IMR-90 (cell line): ENCODE measurements around the gene PPP1R2. TPM values are rescaled to one million over a fixed set of nuclear protein-coding genes. Genes with fewer than 3 reads are reported as not detected.

Source experiments
- ATAC-seq: fragments of 200-7000 bp; cut with Tn5 transposase; 2 replicates; pipeline ENCODE4 v1.9.1; 2020; ENCODE audit warnings: low read depth, mild to moderate bottlenecking, moderate library complexity
- BruUV-seq: library from RNA; stranded (reverse); fragments of 400-500 nt; replicated peaks from 2 replicates; lab custom pipeline; 2021; lab: Mats Ljungman, UMichigan
- CTCF ChIA-PET: fragments of 300-600 bp; formaldehyde crosslinking; extraction: SDS; loops from one replicate; lab custom pipeline; 2021; ENCODE audit warnings: antibody characterized with exemption; lab: Yijun Ruan, JAX
- POLR2A ChIA-PET: fragments of 300-600 bp; sonication (Branson Sonifier 250); formaldehyde crosslinking; loops from one replicate; lab custom pipeline; 2022; ENCODE audit warnings: antibody characterized with exemption; ENCODE audit not compliant: unreplicated experiment; lab: Charles Lee
- DNase-seq: peaks from one replicate; pipeline ENCODE4 v3.0.0; 2013
- H2AFZ ChIP-seq: replicated peaks from 2 replicates; pipeline ENCODE3; 2013; ENCODE audit warnings: low read length, mild to moderate bottlenecking; ENCODE audit not compliant: poor library complexity
- H2AK5ac ChIP-seq: 2 replicates; pipeline ENCODE4 v1.6.1; 2013; ENCODE audit warnings: low read depth, low read length, inconsistent platforms
- H2AK9ac ChIP-seq: replicated peaks from 2 replicates; pipeline ENCODE3; 2013; ENCODE audit warnings: mild to moderate bottlenecking, low read depth, low read length, moderate library complexity; ENCODE audit not compliant: poor library complexity
- H2BK120ac ChIP-seq: 2 replicates; pipeline ENCODE4 v1.6.1; 2013; ENCODE audit warnings: low read depth, low read length, inconsistent platforms
- H2BK15ac ChIP-seq: 3 replicates; pipeline ENCODE4 v1.6.1; 2013; ENCODE audit warnings: low read depth, low read length, inconsistent platforms
- H2BK20ac ChIP-seq: 2 replicates; pipeline ENCODE4 v1.6.1; 2013; ENCODE audit warnings: low read depth, mild to moderate bottlenecking, inconsistent platforms, low read length, moderate library complexity
- H2BK5ac ChIP-seq: 2 replicates; pipeline ENCODE4 v1.6.1; 2013; ENCODE audit warnings: mild to moderate bottlenecking, low read depth, low read length, inconsistent platforms; ENCODE audit not compliant: poor library complexity, severe bottlenecking
- H3K14ac ChIP-seq: replicated peaks from 2 replicates; pipeline ENCODE4 v1.6.1; 2013; ENCODE audit warnings: low read depth, low read length, inconsistent platforms
- H3K18ac ChIP-seq: 2 replicates; pipeline ENCODE4 v1.6.1; 2013; ENCODE audit warnings: low read depth, low read length, control low read depth
- H3K23ac ChIP-seq: 2 replicates; pipeline ENCODE4 v1.6.1; 2013; ENCODE audit warnings: low read depth, low read length, inconsistent platforms
- H3K27ac ChIP-seq: 2 replicates; pipeline ENCODE4 v1.5.1; 2013; ENCODE audit warnings: mild to moderate bottlenecking, control low read depth, low read length; ENCODE audit not compliant: insufficient read depth
- H3K27me3 ChIP-seq: 2 replicates; pipeline ENCODE4 v1.6.1; 2013; ENCODE audit warnings: low read length; ENCODE audit not compliant: control insufficient read depth, insufficient read depth
- H3K36me3 ChIP-seq: 2 replicates; pipeline ENCODE4 v1.6.1; 2013; ENCODE audit warnings: low read length, mixed read lengths; ENCODE audit not compliant: control insufficient read depth, insufficient read depth
- H3K4ac ChIP-seq: 2 replicates; pipeline ENCODE4 v1.6.1; 2013; ENCODE audit warnings: low read depth, low read length, inconsistent platforms
- H3K4me1 ChIP-seq: 2 replicates; pipeline ENCODE4 v1.6.1; 2013; ENCODE audit warnings: low read length, mixed read lengths; ENCODE audit not compliant: control insufficient read depth, insufficient read depth
- H3K4me2 ChIP-seq: 2 replicates; pipeline ENCODE4 v1.6.1; 2013; ENCODE audit warnings: low read depth, mild to moderate bottlenecking, control low read depth, low read length, moderate library complexity
- H3K4me3 ChIP-seq: 2 replicates; pipeline ENCODE4 v1.5.1; 2013; ENCODE audit warnings: low read depth, mild to moderate bottlenecking, control low read depth, low read length, moderate library complexity; ENCODE audit not compliant: insufficient read depth
- H3K56ac ChIP-seq: 2 replicates; pipeline ENCODE4 v1.6.1; 2013; ENCODE audit warnings: low read length, inconsistent platforms; ENCODE audit not compliant: insufficient read depth; ENCODE audit errors: extremely low read depth
- H3K79me1 ChIP-seq, 2 experiments: 2 replicates each; pipeline ENCODE4 v1.6.1; 2013; ENCODE audit warnings: low read length in 2 of 2, inconsistent platforms in 1 of 2, low read depth in 1 of 2
- H3K9ac ChIP-seq: 2 replicates; pipeline ENCODE4 v1.6.1; 2013; ENCODE audit warnings: low read depth, low read length, control low read depth
- H3K9me1 ChIP-seq: 2 replicates; pipeline ENCODE4 v1.6.1; 2013; ENCODE audit warnings: low read length, inconsistent platforms; ENCODE audit not compliant: insufficient read depth
- H3K9me3 ChIP-seq: 2 replicates; pipeline ENCODE4 v1.6.1; 2013; ENCODE audit warnings: low read length; ENCODE audit not compliant: control insufficient read depth, insufficient read depth
- H4K20me1 ChIP-seq: 2 replicates; pipeline ENCODE4 v1.6.1; 2013; ENCODE audit warnings: low read length, inconsistent platforms; ENCODE audit not compliant: insufficient read depth
- H4K5ac ChIP-seq: 2 replicates; pipeline ENCODE4 v1.6.1; 2013; ENCODE audit warnings: mild to moderate bottlenecking, low read depth, low read length, control low read depth
- H4K8ac ChIP-seq, 2 experiments: 2 replicates each; pipeline ENCODE4 v1.6.1; 2013; ENCODE audit warnings: low read depth in 2 of 2, low read length in 2 of 2, control low read depth in 1 of 2, inconsistent platforms in 1 of 2
- H4K91ac ChIP-seq: 2 replicates; pipeline ENCODE4 v1.6.1; 2013; ENCODE audit warnings: low read depth, low read length, inconsistent platforms; ENCODE audit not compliant: insufficient read depth
- BHLHE40 ChIP-seq: fragments of 150-350 bp; IDR thresholded peaks from 2 replicates; pipeline ENCODE4 v1.6.1; 2016; ENCODE audit warnings: mild to moderate bottlenecking, low read depth, low read length
- CEBPB ChIP-seq: IDR thresholded peaks from 2 replicates; pipeline ENCODE4 v1.6.1; 2012; ENCODE audit warnings: low read depth, low read length, improper control_type of control experiment
- CHD1 ChIP-seq: IDR thresholded peaks from 2 replicates; pipeline ENCODE4 v1.6.1; 2012; ENCODE audit warnings: low read depth, low read length, improper control_type of control experiment
- MAFK ChIP-seq: IDR thresholded peaks from 2 replicates; pipeline ENCODE4 v1.6.1; 2012; ENCODE audit warnings: low read depth, low read length, improper control_type of control experiment
- MXI1 ChIP-seq: IDR thresholded peaks from 2 replicates; pipeline ENCODE4 v1.6.1; 2012; ENCODE audit warnings: low read depth, mild to moderate bottlenecking, low read length, moderate library complexity, borderline replicate concordance
- POLR2A ChIP-seq: IDR thresholded peaks from 2 replicates; pipeline ENCODE4 v1.6.1; 2012; ENCODE audit warnings: mild to moderate bottlenecking, low read depth, low read length
- RAD21 ChIP-seq: IDR thresholded peaks from 2 replicates; pipeline ENCODE4 v1.6.1; 2012; ENCODE audit warnings: low read length, improper control_type of control experiment
- SMC3 ChIP-seq: fragments of 150-350 bp; IDR thresholded peaks from 2 replicates; pipeline ENCODE4 v1.6.1; 2016; ENCODE audit warnings: low read depth, mild to moderate bottlenecking, antibody characterized with exemption, low read length, moderate library complexity
- WGBS, 2 experiments: methylation state at CpG; one replicate each; pipeline versions ENCODE4 v1.1.5 to v1.1.7; 2013; ENCODE audit warnings: missing lambda C conversion rate in 2 of 2; ENCODE audit not compliant: insufficient read length in 1 of 2; ENCODE audit errors: extremely low coverage in 2 of 2; 5-methylcytosine and 5-hydroxymethylcytosine counted together
- dilution Hi-C: fragments of 300-500 bp; cut with HindIII; formaldehyde crosslinking; loops from one replicate; pipeline ENCODE4 v1.14.3; 2018; ENCODE audit warnings: low sequenced_read_pairs; ENCODE audit not compliant: unreplicated experiment
- in situ Hi-C: fragments of 300-500 bp; cut with MboI; formaldehyde crosslinking; loops from 3 replicates; pipeline ENCODE4 v1.14.3; 2019; ENCODE audit warnings: low sequenced_read_pairs, inconsistent platforms, mixed read lengths
- intact Hi-C: fragments of 100-400 bp; cut with micrococcal nuclease; formaldehyde crosslinking; loops from 2 replicates; pipeline ENCODE4 v1.10.0; 2022
- polyA plus RNA-seq, 3 experiments: library from polyadenylated mRNA; depleted of rRNA; stranded (reverse); fragments of >200 nt; gene quantifications; 2 replicates each; pipeline ENCODE4 v1.2.3, GENCODE V29; 2012; ENCODE audit warnings: low replicate concordance in 1 of 3
- total RNA-seq: library from RNA; depleted of rRNA; stranded (reverse); fragments of >200 nt; gene quantifications from 2 replicates; pipeline ENCODE4 v1.2.3, GENCODE V29; 2012
- TF ChIP-seq, protein P1 (sequence below): conservative IDR thresholded peaks from 2 replicates; pipeline ENCODE4 v1.5.1; 2012; ENCODE audit warnings: mild to moderate bottlenecking, low read depth, low read length, improper control_type of control experiment

PPP1R2 gene
- total and polyA plus RNA-seq, 2 of the 4 experiments (the other 2 are of a cell fraction): 9.2 to 36.0 TPM

DNA sequence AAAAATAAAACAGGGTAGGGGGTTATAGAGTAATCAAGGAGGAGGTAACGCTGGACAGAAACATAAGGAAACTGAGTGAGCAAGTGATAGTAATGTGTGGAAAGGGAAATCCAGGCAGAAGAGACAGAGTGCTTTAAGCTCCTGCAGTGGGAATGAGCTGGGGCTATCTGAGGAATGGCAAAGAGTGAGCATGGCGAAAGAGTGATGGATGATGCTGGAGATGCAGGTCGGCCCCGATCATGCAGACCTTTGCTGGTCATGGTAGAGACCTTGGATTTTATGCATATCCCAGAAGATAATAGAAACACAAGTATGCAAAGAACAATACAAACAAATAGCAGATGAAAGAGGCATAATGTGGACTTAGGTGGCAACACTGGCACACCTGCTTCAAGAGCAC is 74.3 kb downstream of the PPP1R2 start:
- no peak overlapping the region for H2AK9ac ChIP-seq
- H2AFZ ChIP-seq: no peak overlapping the region
- ChIA-PET CTCF (no interaction called here), POLR2A (no interaction called here)
- no peaks in the 10 kb centered on the region for H3K79me1 ChIP-seq
- DNase-seq (no peak), ATAC-seq (no peak)
- H3K27me3 ChIP-seq: peaks cover 5% of the 10 kb centered on the region
- no peak overlapping the region for H4K91ac ChIP-seq
- H3K4me3 ChIP-seq: no peak overlapping the region
- no peak overlapping the region for H2BK15ac ChIP-seq
- peaks cover 5% of the 10 kb centered on the region for H3K9me3 ChIP-seq
- H2BK5ac ChIP-seq: no peak overlapping the region
- 83% methylated on average over 1 of the region's 4 CpGs; no CpG with 5 or more reads in 1 of the 2 experiments for WGBS, 2 experiments
- H3K4me1 ChIP-seq: no peaks in the 10 kb centered on the region
- TF ChIP-seq MAFK (no peak), POLR2A (no peak), BHLHE40 (no peak), CHD1 (no peak), CEBPB (no peak), SMC3 (no peak), RAD21 (no peak), MXI1 (no peak)
- TF ChIP-seq, protein P1, sequence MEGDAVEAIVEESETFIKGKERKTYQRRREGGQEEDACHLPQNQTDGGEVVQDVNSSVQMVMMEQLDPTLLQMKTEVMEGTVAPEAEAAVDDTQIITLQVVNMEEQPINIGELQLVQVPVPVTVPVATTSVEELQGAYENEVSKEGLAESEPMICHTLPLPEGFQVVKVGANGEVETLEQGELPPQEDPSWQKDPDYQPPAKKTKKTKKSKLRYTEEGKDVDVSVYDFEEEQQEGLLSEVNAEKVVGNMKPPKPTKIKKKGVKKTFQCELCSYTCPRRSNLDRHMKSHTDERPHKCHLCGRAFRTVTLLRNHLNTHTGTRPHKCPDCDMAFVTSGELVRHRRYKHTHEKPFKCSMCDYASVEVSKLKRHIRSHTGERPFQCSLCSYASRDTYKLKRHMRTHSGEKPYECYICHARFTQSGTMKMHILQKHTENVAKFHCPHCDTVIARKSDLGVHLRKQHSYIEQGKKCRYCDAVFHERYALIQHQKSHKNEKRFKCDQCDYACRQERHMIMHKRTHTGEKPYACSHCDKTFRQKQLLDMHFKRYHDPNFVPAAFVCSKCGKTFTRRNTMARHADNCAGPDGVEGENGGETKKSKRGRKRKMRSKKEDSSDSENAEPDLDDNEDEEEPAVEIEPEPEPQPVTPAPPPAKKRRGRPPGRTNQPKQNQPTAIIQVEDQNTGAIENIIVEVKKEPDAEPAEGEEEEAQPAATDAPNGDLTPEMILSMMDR: no peak
- H2BK120ac ChIP-seq: no peak overlapping the region
- no peak overlapping the region for H4K5ac ChIP-seq
- no peak overlapping the region for H3K9ac ChIP-seq
- H2BK20ac ChIP-seq: no peak overlapping the region
- intact Hi-C loops: no loop called here
- no TSS peak for BruUV-seq
- H3K9me1 ChIP-seq: no peaks in the 10 kb centered on the region
- in situ Hi-C loops: loop anchor here (10.0 kb wide), 1 partner anchor 46 kb away; no protein-coding TSS in a partner anchor
- no peak overlapping the region for H2AK5ac ChIP-seq
- H3K4me2 ChIP-seq: no peak overlapping the region
- H4K20me1 ChIP-seq: no peaks in the 10 kb centered on the region
- no peak overlapping the region for H3K56ac ChIP-seq
- H3K27ac ChIP-seq: no peak overlapping the region
- H3K23ac ChIP-seq: no peak overlapping the region
- H4K8ac ChIP-seq: no peak overlapping the region
- no peak overlapping the region for H3K18ac ChIP-seq
- H3K14ac ChIP-seq: no peak overlapping the region
- H3K36me3 ChIP-seq: no peaks in the 10 kb centered on the region
- dilution Hi-C loops: no loop called here
- H3K4ac ChIP-seq: no peak overlapping the region
